CD4-positive, alpha-beta T cell treated with Interleukin-6 at 100 ng/mL for 8 hours (primary cell): Measurements from ENCODE around the gene FHL2.
A peak's percentile ranks its signal among the peaks of the same experiment; 100 is the strongest.
"Not testable (repeated sequence)": the region's sequence is repeated elsewhere in the genome, so short reads cannot be mapped to it uniquely, and the experiment has no call there.

Experiments used
- DNase-seq: peaks from one replicate; pipeline ENCODE4 v3.0.0-alpha.2; 2020; ENCODE audit warnings: mixed read lengths, low spot score

FHL2 gene

DNA sequence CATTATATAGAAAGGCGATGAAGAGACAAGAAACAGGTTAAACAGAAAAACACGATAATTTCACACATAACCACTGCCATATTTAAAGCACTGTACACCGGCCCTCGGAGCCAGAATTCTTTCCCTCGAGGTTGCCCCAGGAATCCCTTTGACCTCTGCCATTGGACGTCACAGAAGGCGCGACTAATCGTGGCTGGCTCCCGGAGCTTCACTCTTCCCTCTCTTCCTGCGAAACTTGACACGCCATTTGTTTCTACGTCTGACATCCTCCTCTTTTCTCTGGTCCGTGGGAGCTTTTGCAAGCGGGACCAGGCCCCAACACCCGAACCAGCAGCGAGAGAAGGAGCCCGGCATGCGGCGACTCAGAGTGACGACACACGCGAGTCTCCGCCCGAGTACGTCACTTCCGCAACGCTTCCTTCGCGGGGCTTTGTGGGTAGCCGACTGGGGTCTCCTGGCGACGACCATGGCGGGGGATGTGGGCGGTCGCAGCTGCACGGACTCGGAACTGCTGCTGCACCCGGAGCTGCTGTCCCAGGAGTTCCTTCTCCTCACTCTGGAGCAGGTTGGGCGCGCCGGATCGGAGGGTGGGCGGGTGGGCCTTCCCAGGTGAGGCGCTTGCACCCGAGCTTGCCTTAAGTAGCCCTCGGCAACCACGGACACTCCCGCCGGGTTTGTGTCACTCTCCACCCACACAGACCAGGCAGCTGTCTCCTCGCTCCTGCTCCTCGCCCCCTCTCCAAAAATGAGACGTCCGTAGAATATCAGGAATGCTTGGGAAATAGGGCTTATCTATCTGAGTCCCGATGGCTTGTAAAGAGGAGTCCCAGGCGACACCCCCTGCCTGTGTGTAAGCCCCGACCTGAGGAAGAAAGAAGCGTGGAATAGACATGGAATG, 61.5 kb downstream of the FHL2 start, which contains the start of gene C2orf49:
TSS of gene C2orf49 (plus strand) at position 419 of the 898 bp plus-strand sequence. CDS start at position 467, 48 bp downstream.
- DNase-seq: peak; percentile 82

DNA sequence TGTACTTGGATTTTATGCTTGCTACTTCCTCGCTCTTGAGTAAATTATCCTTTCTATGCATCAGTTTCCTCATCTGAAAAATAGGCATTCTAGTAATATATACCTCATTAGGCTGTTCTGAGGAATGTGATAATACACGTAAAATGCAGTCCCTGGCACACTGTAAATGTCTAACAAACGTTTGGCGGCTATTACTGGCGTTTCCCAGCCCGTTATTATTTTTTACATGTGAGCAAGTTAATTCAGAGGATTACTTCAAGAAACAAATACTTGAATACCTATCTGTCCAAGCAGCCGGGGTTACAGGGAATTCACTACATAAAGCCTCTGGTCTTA, 62.1 kb downstream of the FHL2 start:
- no peak for DNase-seq

DNA sequence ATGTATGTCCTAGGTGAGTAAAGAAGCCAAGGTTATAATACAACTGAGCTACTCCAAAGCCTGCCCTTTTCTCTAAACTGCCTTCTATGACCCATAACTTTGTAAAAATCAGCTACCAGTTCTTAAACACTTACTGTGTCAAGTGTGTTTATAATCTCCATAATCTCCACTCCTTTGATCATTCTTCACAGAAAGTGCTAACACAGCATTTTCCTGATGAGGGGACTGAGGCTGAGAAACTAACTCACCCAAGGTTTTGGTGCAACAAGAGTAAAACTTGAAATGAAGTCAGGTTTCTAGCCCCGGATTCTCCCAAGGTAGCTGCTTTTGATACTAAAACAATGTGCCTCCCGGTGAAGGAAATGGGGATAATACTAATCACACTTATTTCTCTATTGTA, 63.4 kb downstream of the FHL2 start:
- no peak for DNase-seq

DNA sequence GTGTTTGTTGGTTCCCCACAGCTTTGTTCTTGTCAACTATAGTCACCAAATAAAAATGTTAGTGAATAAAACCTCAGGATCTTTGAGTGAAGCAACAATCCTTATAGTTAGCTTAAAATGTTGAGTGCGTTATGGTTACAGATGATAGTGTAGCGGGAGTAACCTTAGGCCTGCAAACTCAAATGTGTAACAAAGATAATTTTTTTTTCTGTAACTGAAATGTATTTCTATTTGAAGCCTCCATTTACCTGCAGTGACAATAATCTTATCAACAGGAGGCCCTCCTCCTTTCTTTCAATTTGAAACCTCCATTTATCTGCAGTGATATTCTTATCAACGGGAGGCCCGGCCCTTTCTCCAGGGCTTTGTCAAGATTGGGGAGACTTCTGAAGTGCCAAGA, 64.6 kb downstream of the FHL2 start:
- no peak for DNase-seq

DNA sequence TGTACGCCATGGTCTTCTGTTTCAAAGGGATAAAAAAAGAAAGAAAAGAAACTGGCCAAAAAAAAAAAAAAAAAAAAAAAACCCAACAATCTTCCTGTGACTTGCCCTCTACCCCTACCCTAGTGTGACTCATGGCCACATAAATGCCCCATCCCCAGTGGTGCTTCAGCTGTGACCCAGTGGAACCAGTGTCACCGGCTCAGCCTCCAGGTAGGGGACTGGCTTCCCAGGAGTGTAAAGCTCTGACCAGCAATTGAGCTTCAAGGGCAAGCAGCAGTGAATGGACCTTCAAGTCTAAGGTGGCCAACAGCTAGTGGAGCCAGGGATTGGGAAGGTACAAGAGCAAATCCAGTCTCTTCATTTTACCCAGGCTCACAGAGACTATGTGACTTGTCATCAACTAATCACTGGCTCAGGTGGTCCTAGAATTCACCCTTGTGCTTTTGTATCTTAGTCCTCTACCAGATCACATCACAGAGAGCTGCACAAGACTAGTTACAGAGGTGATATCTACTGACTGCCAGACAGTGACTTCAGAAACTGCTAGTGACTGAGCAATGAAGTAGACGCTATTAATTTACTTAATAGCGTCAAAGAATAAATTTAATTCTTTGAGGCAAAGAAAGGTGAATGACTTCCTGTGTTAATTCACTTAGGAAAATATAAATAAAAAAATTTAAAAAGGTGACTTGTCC, 68.0 kb downstream of the FHL2 start:
- no peak for DNase-seq

DNA sequence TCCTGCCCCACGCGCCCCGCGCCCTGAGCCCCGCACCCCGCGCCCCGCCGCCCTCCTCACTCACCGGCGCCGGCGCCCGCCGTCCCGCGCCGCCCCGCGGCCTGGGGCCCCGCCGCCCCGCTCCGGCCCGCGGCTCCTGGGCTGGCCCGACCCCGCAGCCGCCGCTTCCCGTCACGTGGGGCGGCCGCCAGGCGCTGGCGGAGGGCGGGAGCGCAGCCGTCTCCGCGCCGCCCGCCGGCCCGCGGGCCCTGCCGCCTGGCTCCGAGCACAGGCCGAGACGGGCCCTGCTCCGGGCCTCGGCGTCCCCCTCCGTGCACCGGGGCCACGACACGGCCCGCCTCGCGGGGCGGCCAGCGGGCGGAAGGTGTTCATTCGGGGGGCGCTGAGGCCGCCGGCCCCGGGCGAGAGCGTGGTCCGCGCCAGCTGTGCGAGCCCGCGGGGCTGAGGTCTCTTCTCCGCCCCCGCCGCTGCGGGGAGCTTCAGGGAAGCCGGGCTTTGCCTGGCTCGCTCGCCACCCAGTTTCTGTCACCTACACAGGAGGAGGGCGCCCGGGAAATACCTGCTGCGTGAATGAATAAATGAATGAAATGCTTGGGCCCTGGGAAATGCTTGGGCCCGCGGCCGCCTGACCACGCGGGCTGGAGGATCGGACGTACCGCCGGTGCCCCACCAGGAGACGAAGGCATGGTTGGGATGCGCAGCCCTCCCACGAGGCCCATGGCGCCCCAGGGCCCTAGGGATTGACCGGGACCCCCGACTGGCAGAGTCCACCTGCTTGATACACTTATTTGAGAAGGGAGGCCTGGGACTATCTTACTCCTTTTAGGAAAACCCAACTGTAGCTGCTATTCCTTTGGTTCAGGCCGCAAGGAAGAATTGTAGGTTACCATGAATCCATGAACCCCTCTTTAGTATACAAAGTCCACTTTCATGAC, 69.0 kb downstream of the FHL2 start, which contains the start of gene TGFBRAP1:
TSS of gene TGFBRAP1 (minus strand) at position 175 of the 935 bp plus-strand sequence. CDS start 21,434 bp downstream, outside the sequence.
- DNase-seq: peak; percentile 32

DNA sequence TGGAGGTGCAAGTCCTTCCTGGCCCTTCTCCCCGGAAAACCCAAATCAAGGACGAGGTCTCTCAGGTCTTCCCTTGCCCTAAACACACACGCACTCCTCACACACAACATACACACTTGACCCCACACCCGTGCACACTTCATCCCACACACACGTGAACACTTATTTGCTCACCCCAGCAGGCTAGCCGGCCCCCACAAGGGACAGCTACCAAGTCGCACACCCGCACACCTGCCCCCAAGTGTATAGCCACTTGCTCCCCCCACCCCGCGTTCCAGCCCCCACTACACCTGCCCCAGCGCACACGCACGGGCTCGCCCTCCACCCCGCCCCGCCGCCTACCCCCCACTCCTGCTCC, 69.7 kb downstream of the FHL2 start:
- no peak for DNase-seq

DNA sequence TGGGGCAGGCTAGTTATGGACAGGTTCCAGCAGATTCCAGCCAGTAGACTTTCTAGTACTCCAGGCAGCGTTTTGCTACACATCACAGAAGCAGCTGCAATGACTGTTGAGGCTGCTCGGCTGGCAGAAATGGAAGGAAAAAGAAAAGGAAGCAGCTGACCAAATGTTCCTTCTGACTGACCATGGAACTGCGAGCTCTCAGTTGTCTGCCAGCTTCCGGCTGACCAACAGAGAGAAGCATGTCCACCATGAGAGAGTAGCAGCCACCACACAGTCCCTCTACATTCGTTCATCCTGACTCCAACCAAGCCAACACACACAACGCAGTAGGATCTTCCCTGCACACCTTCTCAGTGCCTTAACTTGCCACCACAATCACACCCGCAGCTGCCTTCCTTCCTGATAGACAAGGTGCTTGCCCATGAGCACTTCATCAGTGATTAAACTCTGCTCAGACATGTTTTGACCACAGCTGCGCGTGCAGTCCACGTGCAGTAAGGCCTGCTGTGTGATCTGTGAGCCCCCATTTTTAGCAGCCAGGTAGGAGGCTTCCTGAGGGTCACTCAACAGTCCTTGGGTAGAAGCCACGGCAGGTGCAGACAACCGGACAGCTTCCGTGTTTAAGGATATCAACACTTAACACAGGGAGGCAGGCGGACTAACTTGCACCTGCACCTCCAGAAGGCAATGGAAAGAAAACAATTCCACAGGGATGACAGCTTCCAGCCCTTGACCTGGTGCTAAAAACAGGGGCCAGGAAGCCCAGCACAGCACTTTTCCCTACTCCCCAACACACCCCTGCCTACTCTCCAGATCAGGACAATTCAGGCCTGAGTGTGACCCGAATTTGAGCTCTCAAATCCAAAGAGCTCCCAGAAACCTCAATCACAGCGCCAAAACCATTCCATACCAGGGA, 70.3 kb downstream of the FHL2 start:
- no peak for DNase-seq

DNA sequence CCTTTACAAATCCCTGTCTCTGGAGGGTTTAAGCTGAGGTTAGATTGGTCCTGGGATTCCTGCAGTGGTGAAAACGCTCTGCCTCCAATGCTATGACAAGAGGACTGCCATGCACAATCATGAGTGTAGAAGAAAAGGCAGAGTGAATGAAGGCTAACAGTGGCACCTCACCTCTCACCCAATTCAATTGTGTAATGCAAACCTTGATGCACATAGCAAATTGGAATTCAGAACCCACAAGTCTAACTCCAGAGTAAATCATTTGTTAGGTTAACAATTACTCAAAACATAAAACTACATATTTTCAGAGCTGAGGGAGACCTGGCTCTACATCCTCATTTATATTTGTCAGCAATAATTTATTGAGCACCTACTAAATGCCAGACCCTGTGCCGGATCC, 71.2 kb downstream of the FHL2 start:
- DNase-seq: no peak

DNA sequence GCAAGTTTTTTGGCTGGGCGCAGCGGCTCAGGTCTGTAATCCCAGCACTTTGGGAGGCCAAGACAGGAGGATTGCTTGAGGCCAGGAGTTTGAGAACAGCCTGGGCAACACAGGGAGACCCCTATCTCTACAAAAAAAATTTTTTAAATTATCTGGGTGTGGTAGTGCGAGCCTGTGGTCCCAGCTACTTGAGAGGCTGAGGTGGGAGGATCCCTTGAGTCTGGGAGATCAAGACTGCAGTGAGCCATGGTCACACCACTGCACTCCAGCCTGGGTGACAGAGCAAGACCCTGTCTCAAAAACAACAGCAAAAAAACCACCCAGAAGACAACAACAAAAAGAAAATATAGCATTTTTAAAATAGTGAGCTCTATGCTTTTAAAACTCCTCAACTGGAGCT, 71.6 kb downstream of the FHL2 start:
- not testable (repeated sequence) for DNase-seq

DNA sequence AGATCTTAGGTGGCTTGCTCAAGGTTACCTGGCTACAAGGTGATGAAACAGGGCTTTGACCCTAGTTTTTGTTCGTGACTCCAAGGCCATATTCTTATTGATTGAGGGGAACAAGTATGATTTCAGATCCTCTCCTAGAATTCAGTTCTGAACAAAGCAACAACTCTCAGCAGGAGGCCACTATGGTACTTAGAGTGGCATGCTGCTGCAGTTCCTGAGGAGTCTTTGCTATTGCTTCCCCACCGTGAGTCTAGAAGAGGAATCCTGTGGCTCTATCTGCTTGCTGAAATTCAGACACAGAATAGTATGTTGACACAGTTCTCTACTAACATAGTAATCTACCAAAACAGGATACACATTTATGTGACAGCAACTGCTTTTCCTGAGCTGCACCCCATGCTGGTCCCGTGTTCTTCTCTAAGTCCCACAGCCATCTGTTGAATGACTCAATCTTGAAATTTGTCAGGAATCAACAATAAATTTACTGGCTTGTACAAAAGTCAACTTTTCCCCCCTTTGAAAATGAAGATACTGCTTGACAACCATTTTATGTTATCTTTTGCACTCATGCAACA, 73.4 kb downstream of the FHL2 start:
- no peak for DNase-seq

DNA sequence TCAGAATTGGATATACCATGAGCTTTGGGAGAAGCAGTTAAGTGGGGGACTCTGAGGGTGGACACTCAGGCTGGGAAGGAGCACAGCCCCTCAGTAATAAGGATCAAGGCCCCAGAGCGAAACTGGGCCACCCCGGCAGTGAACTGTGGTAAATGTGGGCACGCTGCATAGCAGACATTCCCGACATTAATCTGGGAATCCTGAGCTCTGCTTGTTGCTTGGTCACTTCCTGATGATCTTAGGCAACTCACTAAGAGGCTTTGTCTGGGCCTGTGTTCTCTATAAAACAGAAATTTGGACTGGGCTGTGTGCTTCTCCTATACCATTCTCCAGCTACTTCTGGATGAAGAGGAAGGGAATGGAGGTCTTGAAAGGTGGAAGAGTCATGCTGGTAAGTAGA, 74.1 kb downstream of the FHL2 start:
- DNase-seq: no peak

DNA sequence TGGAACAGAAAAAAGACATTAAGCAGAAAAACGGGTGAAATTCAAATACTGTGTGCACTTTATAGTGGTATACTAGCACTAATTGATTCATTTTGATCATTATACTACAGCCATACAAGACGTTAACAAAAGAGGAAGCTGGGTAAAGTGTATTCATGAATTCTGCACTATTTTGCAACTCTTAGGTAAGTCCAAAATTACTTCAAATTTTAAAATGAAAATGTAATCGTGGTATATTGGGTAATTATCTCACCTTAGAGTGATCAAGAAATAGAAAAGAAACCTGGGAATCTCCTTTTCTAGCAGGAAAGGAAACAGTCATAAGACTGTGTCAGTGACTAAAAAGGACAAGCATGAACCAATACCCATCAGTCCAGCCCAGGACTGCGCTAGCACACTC, 74.8 kb downstream of the FHL2 start:
- no peak for DNase-seq

DNA sequence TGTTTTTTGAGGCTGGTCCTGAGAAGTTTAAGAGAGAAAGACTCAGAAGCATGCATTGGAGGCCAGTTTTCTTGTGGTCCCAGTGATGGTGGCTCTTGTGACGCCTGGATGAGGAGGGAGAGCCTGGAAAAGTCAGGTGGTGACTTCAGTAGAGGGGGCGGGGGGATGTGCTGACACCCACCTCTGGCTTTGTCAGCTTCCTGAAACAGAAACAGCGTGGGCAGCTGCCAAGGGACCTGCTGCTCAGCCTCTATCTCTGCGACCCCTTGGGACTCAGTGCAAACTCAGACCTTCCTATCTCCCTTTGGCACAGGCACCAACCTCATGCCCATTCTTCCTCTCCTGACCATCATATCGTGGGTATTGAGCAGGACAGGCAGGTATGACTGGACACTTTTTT, 75.7 kb downstream of the FHL2 start:
- DNase-seq: no peak

DNA sequence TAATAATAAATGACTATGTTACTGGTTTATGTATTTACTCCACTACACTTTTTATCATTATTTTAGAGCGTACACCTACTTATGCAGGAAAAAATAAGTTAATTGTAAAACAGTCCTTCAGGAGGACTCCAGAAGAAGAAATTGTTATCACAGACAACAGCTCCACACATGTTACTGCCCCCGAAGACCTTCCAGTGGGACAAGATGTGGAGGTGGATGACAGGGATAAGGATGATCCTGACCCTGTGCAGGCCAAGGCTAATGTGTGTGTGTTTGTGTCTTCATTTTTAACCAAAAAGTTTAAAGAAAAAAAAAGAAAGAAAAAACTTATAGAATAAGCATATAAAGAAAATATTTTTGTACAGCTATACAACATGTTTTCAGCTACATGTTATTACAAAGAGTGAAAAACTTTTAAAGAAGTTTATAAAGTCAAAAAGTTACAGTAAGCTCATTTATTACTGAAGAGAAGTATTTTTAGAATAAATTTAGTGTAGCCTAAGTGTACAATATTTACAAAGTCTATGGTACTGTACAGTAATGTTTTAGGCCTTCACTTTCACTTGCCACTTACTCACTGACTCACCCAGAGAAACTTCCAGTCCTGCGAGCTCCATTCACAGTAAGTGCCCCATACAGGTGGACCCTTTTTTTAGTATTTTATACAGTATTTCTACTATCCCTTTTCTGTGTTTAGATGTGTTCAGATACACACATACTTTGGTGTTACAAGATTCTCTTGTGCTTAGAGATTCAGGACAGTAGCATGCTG, 76.8 kb downstream of the FHL2 start:
- no peak for DNase-seq

DNA sequence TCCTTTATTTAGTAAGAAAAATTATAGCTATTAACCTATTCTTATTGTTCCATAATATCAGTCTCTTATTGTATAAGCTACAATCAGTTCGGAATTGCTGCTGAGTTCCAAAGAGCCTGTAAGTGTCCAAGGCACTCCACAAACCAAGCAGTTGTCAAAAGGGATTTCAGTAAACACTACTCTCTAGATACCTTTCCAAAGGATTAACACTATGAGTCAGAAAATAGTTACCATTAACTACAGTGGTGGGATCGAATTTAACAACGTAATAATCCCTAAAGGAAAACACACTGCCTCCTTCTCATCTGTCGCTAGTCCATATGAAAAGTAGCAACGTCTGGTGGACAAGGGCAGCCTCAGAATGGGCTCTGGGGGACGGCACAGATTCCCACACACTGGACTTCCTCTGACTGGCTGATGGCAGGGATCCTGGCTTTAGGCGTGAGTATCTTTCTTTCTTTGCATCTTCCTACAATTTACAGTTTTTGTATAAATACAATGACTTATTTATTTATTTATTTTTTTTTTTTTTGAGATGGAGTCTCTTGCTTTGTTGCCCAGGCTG, 78.1 kb downstream of the FHL2 start:
- no peak for DNase-seq

DNA sequence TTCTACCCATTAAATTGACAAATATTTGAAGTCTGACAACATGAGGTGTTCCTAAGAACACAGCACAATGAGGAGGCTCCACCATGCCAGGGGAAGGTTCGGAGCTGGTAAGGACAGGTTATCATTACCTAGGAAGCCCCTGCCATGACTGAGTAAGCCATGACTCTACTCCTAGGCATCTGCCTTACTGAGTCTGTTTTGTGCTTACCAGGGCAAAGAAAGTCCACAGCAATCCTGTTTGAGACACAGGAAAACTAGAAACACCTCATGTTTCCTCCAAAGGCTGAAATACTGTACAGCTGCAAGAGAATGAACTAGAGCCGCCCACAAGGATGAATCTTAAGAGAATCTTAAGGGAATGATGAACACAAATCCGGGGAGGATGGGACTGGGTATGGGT, 80.9 kb downstream of the FHL2 start:
- DNase-seq: no peak

DNA sequence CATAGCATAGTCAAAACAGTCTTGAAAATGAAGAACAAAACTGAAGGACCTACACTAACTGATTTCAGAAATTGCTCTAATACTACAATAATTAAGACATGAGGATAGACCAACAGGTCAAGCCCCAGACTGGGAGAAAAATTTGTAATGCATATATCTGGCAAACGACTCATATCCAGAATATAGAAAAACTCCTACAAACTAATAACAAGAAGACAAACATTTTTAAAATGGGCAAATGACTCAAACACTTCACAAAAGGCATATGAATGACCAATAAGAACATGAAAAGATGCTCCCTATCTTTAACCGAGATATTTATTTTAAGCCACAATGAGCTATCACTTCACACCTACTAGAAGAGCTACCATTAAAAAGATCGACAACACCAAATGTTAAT, 83.5 kb downstream of the FHL2 start:
- DNase-seq: no peak

DNA sequence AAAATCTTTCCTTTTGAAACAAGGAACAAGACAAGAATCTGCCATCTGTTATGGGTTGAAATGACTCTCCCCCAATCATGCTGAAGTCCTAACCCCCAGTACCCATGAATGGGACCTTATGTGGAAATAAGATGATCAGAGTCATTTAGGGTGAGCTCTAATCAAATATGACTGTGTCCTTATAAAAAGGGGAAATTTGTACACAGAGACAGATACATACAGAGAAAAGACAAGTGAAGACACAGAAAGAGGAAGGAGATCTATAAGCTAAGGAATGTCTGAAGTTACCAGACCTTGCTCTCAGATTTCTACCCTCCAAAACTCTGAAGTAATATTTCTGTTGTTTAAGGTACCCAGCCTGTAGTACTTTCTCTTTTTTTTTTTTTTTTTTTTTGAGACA, 85.0 kb downstream of the FHL2 start:
- no peak for DNase-seq
